Vagina (tissue), 2 donors: Measurements from ENCODE around the gene ZC3H12D.

Experiments
- POLR2A ChIP-seq, 2 donors: fragments of 450-650 bp; IDR thresholded peaks; one replicate each; pipeline ENCODE4 v1.6.1; 2017; ENCODE audit warnings: antibody characterized with exemption in 2 of 2, mild to moderate bottlenecking in 2 of 2, moderate library complexity in 2 of 2
- TF ChIP-seq, protein P1 (sequence below), 3 experiments: fragments of 450-650 bp in 2 of 3; fragments of 200-600 bp in 1 of 3; sonication (generic) in 1 of 3; IDR thresholded peaks; one replicate each; pipeline ENCODE4 v1.5.1; 2017 to 2019; ENCODE audit warnings: antibody characterized with exemption in 3 of 3, mild to moderate bottlenecking in 2 of 3, moderate library complexity in 2 of 3

- TF ChIP-seq, protein P1, sequence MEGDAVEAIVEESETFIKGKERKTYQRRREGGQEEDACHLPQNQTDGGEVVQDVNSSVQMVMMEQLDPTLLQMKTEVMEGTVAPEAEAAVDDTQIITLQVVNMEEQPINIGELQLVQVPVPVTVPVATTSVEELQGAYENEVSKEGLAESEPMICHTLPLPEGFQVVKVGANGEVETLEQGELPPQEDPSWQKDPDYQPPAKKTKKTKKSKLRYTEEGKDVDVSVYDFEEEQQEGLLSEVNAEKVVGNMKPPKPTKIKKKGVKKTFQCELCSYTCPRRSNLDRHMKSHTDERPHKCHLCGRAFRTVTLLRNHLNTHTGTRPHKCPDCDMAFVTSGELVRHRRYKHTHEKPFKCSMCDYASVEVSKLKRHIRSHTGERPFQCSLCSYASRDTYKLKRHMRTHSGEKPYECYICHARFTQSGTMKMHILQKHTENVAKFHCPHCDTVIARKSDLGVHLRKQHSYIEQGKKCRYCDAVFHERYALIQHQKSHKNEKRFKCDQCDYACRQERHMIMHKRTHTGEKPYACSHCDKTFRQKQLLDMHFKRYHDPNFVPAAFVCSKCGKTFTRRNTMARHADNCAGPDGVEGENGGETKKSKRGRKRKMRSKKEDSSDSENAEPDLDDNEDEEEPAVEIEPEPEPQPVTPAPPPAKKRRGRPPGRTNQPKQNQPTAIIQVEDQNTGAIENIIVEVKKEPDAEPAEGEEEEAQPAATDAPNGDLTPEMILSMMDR (IDR thresholded peaks at IDR 0.05) = no peak
- TF ChIP-seq POLR2A (IDR thresholded peaks at IDR 0.05) = no peak
Measured at GRCh38 chr6:149499066-149499465, 14.3 kb upstream of the ZC3H12D start.
